Liver (tissue), 2 donors: Measurements from ENCODE around the gene GNA15.

Experiments used
- TF ChIP-seq, protein P1 (sequence below): fragments of 150-350 bp; IDR thresholded peaks from 2 replicates; pipeline ENCODE4 v1.5.1; 2017; ENCODE audit warnings: improper control_type of control experiment, low read depth, low read length; ENCODE audit not compliant: missing input control
- TF ChIP-seq, protein P2 (sequence below): IDR thresholded peaks from 2 replicates; pipeline ENCODE4 v1.6.1; 2016; ENCODE audit warnings: antibody characterized with exemption, mild to moderate bottlenecking
- donor health status: healthy.

DNA sequence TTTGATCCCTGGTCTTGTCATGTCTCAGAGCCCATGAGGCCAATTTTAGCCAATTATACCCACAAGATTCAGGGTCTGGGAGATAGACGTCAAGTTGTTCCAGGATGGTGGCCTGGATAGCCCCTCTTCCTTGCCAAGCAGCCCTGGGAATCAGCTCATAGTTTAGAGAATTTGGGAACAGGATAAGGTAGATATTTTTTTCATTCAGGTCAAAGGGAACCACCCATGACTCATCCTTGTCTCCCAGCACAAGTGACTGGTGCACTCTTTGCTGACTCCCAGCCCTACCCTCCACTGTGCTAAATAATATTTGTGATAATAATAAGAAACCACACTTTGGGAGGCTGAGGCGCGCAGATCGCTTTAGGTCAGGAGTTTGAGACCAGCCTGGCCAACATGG lies 25.6 kb downstream of the GNA15 start:
- TF ChIP-seq, protein P1, sequence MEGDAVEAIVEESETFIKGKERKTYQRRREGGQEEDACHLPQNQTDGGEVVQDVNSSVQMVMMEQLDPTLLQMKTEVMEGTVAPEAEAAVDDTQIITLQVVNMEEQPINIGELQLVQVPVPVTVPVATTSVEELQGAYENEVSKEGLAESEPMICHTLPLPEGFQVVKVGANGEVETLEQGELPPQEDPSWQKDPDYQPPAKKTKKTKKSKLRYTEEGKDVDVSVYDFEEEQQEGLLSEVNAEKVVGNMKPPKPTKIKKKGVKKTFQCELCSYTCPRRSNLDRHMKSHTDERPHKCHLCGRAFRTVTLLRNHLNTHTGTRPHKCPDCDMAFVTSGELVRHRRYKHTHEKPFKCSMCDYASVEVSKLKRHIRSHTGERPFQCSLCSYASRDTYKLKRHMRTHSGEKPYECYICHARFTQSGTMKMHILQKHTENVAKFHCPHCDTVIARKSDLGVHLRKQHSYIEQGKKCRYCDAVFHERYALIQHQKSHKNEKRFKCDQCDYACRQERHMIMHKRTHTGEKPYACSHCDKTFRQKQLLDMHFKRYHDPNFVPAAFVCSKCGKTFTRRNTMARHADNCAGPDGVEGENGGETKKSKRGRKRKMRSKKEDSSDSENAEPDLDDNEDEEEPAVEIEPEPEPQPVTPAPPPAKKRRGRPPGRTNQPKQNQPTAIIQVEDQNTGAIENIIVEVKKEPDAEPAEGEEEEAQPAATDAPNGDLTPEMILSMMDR, result no peak
- TF ChIP-seq, protein P2, sequence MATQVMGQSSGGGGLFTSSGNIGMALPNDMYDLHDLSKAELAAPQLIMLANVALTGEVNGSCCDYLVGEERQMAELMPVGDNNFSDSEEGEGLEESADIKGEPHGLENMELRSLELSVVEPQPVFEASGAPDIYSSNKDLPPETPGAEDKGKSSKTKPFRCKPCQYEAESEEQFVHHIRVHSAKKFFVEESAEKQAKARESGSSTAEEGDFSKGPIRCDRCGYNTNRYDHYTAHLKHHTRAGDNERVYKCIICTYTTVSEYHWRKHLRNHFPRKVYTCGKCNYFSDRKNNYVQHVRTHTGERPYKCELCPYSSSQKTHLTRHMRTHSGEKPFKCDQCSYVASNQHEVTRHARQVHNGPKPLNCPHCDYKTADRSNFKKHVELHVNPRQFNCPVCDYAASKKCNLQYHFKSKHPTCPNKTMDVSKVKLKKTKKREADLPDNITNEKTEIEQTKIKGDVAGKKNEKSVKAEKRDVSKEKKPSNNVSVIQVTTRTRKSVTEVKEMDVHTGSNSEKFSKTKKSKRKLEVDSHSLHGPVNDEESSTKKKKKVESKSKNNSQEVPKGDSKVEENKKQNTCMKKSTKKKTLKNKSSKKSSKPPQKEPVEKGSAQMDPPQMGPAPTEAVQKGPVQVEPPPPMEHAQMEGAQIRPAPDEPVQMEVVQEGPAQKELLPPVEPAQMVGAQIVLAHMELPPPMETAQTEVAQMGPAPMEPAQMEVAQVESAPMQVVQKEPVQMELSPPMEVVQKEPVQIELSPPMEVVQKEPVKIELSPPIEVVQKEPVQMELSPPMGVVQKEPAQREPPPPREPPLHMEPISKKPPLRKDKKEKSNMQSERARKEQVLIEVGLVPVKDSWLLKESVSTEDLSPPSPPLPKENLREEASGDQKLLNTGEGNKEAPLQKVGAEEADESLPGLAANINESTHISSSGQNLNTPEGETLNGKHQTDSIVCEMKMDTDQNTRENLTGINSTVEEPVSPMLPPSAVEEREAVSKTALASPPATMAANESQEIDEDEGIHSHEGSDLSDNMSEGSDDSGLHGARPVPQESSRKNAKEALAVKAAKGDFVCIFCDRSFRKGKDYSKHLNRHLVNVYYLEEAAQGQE, result no peak
